ENCODE measurements around the gene KRTAP2-4.

DNA sequence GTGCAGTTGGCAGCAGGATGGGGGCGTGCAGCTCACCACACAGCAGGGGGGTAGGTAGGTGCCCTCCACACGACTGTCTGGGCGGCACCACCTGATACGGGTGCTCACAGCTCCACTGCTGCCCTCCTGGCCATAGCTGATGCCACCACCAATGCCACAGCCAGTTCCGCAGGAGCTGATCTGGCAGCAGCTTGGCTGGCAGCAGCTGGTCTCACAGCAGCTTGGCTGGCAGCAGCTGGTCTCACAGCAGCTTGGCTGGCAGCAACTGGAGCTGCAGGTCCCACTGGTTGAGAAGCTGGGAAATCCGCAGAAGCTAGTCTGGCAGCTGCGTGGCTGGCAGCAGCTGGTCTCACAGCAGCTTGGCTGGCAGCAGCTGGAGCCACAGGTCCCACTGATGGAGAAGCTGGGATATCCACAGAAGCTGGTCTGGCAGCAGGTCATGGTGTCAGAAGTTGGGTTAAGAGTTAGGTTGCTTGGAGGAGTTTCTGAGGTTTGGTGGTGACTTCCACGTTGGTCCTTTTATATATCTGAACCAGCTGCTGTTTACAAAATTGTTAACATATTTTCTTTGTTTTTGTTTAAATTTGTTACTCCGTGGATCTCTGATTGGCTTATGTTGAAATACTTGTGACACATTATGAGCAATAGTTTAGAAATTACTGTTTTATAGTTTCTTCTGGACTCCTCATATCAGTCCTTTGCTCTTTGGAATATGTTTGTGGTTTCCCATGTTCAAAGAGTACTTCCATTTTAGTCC, 38.8 kb downstream of the KRTAP2-4 start, which contains the start of gene KRTAP1-5:
- TF ChIP-seq POLR2A (IDR thresholded peaks at IDR 0.05; ENCODE audit: low read length) (no peak), GATA1 (IDR thresholded peaks at IDR 0.05; ENCODE audit: low read depth, low read length) (no peak)

Measured in erythroblast (primary cell).